Cardiac muscle cell (in vitro differentiated cells and primary cell): ENCODE measurements around the gene ZNF558. TPM values are rescaled to one million over a fixed set of nuclear protein-coding genes. Genes with fewer than 3 reads are reported as not detected.

ENCODE experiments used
- DNase-seq, 2 donors: peaks; one replicate each; pipeline versions ENCODE4 v3.0.0 to v3.0.0-alpha.2; 2010 to 2017; ENCODE audit warnings: low read depth in 1 of 2, low spot score in 1 of 2
- H3K27ac ChIP-seq: fragments of 200-600 bp; sonication (generic); 2 replicates; pipeline ENCODE4 v1.5.1; 2016
- H3K27me3 ChIP-seq: fragments of 200-600 bp; sonication (generic); 2 replicates; pipeline ENCODE4 v1.6.0; 2016; ENCODE audit warnings: control low read depth
- H3K36me3 ChIP-seq: fragments of 200-600 bp; sonication (generic); 2 replicates; pipeline ENCODE4 v1.5.1; 2016; ENCODE audit warnings: control low read depth
- H3K4me1 ChIP-seq: fragments of 200-600 bp; sonication (generic); 2 replicates; pipeline ENCODE4 v1.8.1; 2017; ENCODE audit warnings: low read depth, mild to moderate bottlenecking, mixed run types
- H3K4me3 ChIP-seq: fragments of 200-600 bp; sonication (generic); 2 replicates; pipeline ENCODE4 v1.5.1; 2016; ENCODE audit warnings: mild to moderate bottlenecking
- H3K9me3 ChIP-seq: fragments of 200-600 bp; sonication (generic); 2 replicates; pipeline ENCODE4 v1.5.1; 2017; ENCODE audit warnings: low read depth, mild to moderate bottlenecking, control low read depth
- CTCF ChIP-seq: IDR thresholded peaks from 2 replicates; pipeline ENCODE4 v1.5.1; 2012; ENCODE audit warnings: low read depth, mild to moderate bottlenecking, low read length
- polyA plus RNA-seq: library from polyadenylated mRNA; unstranded; fragments of >200 nt; fragmentation: Nextera tagmentation; extraction: Ambion mirVana; gene quantifications from 2 replicates; pipeline ENCODE4 v1.2.1, GENCODE V29; 2016
- total RNA-seq: library from RNA; depleted of rRNA; stranded (reverse); fragments of >200 nt; gene quantifications from 2 replicates; pipeline ENCODE4 v1.2.3, GENCODE V29; 2016

ZNF558 gene
- total and polyA plus RNA-seq, 2 experiments from 2014 or later = not detected

GRCh38 chr19:8858260-8858659 is 26.2 kb upstream of the ZNF558 start:
- Histone ChIP-seq H3K27ac (no peak overlapping the region), H3K4me3 (no peak overlapping the region), H3K27me3 (no peaks in the 10 kb centered on the region), H3K4me1 (no peaks in the 10 kb centered on the region), H3K36me3 (no peaks in the 10 kb centered on the region), H3K9me3 (no peaks in the 10 kb centered on the region)
- no peak for DNase-seq
- no peak for TF ChIP-seq CTCF

GRCh38 chr19:8850488-8850887 is 18.4 kb upstream of the ZNF558 start:
- no peaks in the 10 kb centered on the region for H3K36me3 ChIP-seq
- H3K4me1 ChIP-seq = no peaks in the 10 kb centered on the region
- H3K27ac ChIP-seq = no peak overlapping the region
- H3K9me3 ChIP-seq = no peaks in the 10 kb centered on the region
- no peaks in the 10 kb centered on the region for H3K27me3 ChIP-seq
- DNase-seq = no peak
- H3K4me3 ChIP-seq = no peak overlapping the region
- no peak for TF ChIP-seq CTCF

GRCh38 chr19:8849232-8849631 is 17.1 kb upstream of the ZNF558 start:
- Histone ChIP-seq H3K4me1 (no peaks in the 10 kb centered on the region), H3K9me3 (no peaks in the 10 kb centered on the region), H3K27me3 (no peaks in the 10 kb centered on the region)

GRCh38 chr19:8846819-8847218 is 14.7 kb upstream of the ZNF558 start:
- Histone ChIP-seq H3K27me3 (no peaks in the 10 kb centered on the region), H3K9me3 (no peaks in the 10 kb centered on the region), H3K4me3 (no peak overlapping the region), H3K4me1 (no peaks in the 10 kb centered on the region), H3K36me3 (no peaks in the 10 kb centered on the region), H3K27ac (no peak overlapping the region)
- no peak for TF ChIP-seq CTCF
- no peak for DNase-seq

More at GRCh38 chr19:8849232-8849631, 17.1 kb upstream of the ZNF558 start:
- no peak for DNase-seq
- Histone ChIP-seq H3K4me3 (no peak overlapping the region), H3K36me3 (no peaks in the 10 kb centered on the region), H3K27ac (no peak overlapping the region)
- no peak for TF ChIP-seq CTCF

GRCh38 chr19:8840708-8841107 is 8.6 kb upstream of the ZNF558 start:
- H3K4me3 ChIP-seq = no peak overlapping the region
- H3K4me1 ChIP-seq = no peaks in the 10 kb centered on the region
- TF ChIP-seq CTCF = no peak
- H3K27me3 ChIP-seq = no peaks in the 10 kb centered on the region
- no peak overlapping the region for H3K27ac ChIP-seq
- H3K36me3 ChIP-seq = no peaks in the 10 kb centered on the region
- no peak for DNase-seq
- no peaks in the 10 kb centered on the region for H3K9me3 ChIP-seq

GRCh38 chr19:8835877-8836276 is 3.8 kb upstream of the ZNF558 start:
- Histone ChIP-seq H3K36me3 (no peaks in the 10 kb centered on the region), H3K27me3 (no peaks in the 10 kb centered on the region), H3K4me3 (no peak overlapping the region), H3K27ac (no peak overlapping the region), H3K9me3 (no peaks in the 10 kb centered on the region), H3K4me1 (no peaks in the 10 kb centered on the region)
- TF ChIP-seq CTCF = no peak
- DNase-seq = no peak
